GM18507 (cell line): Measurements from ENCODE around the gene RHOJ.
"Not testable (repeated sequence)": the region's sequence is repeated elsewhere in the genome, so short reads cannot be mapped to it uniquely, and the experiment has no call there.

ENCODE experiments used
- DNase-seq: peaks from one replicate; pipeline ENCODE4 v3.0.0; 2011; ENCODE audit warnings: low read depth; ENCODE audit not compliant: insufficient read length; ENCODE audit errors: extremely low spot score
- FAIRE-seq: peaks from 2 replicates; lab custom pipeline; 2011; peaks lifted over from hg19 to GRCh38; lab: Jason Lieb, UNC

The RHOJ gene

DNA sequence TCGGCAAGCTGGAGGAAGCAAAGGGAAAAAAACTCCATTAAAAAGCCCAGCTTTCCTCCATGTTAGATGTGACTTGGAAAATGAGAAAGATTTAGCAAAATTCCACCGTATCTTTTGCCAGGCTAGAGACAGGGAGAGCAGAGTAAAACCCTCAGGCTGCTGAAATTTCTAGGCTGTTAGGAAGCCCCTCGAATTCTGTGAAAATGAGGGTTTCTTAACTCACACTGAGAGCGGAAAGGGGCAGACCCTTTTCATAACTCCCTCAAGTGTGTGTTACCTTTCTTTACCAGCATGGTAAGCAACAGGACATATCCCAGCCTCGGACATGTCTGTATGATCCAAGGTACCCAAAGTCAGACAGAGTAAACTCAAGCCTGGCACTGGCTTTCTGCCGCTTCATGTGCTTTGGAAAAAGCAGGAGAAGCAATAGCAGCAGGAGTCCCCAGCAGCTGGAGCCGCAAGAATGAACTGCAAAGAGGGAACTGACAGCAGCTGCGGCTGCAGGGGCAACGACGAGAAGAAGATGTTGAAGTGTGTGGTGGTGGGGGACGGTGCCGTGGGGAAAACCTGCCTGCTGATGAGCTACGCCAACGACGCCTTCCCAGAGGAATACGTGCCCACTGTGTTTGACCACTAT is at the start of gene RHOJ:
Gene RHOJ (plus strand): TSS at position 37 of the 637 bp plus-strand sequence. CDS start 427 bp downstream, at position 464.
- DNase-seq (no peak), FAIRE-seq (no peak)

DNA sequence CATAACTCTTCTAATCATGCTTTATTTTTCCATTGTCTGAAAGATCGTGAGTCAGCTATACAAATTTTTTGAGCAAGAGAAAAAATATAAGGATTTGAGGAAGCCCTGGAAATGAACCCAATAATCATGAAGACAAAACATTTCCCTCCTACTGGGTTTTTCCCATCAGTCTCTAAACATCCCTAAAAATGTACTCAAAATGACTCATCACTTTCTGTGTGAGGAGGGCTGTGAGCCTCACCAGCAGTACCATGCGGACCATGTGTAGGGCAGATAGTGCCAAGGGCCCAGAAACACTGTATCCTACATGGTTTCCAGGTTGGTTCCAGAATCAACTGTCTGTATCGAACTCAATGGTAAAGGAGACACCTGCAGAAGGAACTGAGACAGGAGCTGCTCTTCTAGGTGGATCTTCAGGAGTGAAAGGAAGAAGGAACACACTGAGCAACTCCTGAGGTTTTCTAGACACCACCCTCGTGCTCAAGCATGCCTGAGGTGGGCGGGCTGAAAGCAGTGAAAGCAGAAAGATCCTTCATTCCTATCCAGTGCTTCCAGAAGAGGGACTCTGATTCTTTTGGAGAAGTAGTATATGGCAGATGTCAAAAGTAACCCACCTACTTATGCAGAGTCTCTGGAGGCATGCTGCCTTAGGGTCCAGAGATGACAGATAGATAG is 48.6 kb upstream of the RHOJ start:
- no peak for DNase-seq
- no peak for FAIRE-seq

DNA sequence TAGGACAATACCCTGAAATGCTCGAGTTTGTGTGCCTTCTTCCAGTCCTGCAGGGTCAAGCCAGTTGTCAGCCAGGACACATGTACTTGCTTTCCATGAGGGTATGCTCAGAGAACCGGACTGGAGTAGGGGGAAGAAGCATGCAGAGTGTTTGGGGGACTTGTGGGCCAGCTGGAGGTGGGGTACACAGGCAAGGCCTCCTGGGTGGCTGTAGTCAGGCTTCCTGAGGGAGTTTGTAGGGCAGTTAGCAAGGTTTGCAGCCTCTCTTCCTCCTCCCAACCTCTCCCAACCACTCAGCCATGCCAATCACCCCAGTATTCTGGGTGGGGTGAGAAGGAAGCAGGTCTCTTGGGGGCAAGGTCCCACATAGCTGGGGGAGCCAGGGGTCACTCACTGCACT is 47.0 kb upstream of the RHOJ start:
- no peak for FAIRE-seq
- no peak for DNase-seq

DNA sequence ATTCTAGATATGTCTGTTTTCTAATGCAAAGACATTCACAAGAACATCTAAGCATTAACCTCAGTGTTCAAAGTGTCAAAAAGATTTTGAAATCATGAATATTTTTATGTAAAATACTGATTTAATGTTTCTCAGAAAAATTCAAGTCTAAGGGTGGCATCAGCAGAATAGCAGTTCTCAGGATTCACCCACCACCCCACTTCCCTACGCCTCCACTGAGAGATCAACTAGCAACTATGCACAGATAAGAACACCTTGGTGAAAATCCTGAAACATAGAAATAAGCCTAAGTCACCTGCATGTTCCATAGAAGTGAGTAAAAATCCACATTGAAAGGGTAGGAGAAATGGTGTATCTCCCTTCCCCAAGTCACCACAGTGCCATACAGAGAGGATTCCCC is 40.9 kb upstream of the RHOJ start:
- DNase-seq, result no peak
- FAIRE-seq, result no peak

DNA sequence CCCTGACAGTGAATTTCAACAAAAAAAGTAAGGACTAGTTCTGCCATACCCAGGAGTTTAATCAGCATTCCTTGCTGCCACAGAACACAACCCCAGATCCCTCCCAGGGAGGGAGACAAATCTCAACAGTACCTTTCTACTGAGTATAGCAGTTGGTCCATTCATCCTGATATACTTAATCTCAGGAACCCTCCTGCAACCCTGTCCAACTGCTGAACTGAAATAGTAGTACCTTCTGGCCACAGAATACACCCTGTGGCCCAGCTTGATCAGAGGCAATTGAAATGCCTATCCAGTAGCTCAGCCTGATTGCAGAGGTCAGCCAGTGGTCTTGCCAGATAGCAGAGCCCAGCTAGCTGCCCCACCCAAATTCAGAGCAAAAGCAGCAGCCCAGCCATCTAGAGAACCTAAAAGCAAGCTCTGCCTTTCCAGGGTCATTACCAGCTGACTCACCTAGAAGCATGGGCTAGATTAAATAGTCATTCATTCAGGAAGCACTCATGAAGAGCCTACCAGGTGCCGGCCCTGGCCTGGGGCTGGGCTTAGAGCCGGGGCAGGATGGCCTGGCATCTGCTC is 40.0 kb upstream of the RHOJ start:
- no peak for FAIRE-seq
- DNase-seq, result no peak

DNA sequence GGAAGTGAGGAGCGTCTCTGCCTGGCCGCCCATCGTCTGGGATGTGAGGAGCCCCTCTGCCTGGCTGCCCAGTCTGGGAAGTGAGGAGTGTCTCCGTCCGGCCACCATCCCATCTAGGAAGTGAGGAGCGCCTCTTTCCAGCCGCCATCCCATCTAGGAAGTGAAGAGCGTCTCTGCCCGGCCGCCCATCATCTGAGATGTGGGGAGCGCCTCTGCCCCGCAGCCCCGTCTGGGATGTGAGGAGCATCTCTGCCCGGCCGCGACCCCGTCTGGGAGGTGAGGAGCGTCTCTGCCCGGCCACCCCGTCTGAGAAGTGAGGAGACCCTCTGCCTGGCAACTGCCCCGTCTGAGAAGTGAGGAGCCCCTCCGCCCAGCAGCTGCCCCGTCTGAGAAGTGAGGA is 39.0 kb upstream of the RHOJ start:
- not testable (repeated sequence) for DNase-seq, FAIRE-seq

DNA sequence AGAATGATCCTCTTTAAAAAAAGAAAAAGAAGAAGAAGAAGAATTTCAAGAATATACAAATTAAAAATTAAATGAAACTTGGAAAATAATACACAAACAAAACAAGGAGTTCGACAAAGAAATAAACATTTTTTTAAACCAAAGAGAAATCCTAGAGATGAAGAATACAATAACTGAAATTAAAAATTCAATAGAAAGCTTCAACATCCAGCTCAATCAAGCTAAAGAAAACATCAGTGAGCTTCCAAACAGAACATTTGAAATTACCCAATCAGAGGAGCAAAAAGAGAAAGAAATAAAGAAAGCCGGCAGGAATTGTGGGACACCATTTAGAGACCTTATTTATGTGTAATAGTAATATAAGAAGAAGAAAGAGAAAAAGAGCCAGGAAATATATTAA is 37.2 kb upstream of the RHOJ start:
- no peak for DNase-seq

DNA sequence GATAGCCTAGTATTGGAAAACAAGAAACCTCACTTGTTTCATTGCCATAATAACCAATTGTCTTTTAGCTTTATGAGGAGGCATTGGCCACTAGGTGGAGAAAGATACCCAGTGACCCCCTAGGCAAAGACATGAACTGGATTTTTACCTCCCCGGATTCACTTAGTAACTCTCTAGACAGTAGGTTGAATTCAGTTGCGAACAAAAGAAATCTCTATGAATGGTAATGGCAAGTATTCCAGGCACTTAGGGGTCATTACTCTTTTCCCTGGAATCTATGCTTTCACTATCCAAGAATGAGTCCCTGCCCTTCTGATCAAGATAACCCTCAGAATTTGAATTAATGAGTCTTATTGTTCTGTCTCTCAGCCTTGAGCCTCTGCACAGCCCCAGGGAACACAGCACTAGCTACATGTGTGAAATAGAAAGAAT is 29.5 kb upstream of the RHOJ start:
- no peak for DNase-seq
- FAIRE-seq, result peak; percentile 35

More for the DNA sequence above, 37.2 kb upstream of the RHOJ start:
- no peak for FAIRE-seq

DNA sequence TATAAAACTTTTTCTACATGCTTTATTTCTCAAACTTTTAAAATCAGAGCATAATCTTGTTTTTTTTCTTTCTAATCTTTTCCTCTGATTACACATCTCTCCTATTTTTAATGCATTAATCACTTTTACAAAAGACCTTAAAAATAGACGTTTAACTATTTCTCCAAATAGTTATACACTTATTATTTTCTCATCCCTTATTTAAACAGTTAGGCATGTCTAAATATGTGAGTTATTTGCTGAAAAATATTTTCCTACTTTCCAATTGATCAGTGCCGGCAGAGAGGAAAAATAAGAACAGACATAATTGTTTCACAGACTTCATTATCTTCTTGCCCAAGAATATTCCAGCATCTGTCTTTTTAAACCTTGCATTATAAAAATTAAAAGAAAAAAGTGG is 28.7 kb upstream of the RHOJ start:
- FAIRE-seq (no peak), DNase-seq (no peak)

DNA sequence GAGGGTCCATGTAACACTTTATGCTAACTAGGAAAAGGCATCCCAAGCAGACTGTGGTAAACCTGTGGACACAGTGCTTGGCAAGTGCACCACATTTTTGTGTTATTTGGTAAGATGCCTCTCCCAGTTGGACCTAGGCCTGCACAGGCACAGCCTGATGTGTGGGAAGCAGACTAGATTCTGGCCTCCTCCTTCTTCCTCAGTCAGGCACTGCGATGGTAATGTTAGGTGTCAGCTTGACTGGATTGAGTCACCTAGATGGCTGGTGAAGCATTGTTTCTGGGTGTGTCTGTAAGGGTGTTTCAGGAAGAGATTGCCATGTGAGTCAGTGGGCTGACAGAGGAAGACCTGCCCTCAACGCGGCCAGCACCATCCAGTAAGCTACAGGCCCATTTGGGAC is 25.3 kb upstream of the RHOJ start:
- DNase-seq (no peak), FAIRE-seq (no peak)

DNA sequence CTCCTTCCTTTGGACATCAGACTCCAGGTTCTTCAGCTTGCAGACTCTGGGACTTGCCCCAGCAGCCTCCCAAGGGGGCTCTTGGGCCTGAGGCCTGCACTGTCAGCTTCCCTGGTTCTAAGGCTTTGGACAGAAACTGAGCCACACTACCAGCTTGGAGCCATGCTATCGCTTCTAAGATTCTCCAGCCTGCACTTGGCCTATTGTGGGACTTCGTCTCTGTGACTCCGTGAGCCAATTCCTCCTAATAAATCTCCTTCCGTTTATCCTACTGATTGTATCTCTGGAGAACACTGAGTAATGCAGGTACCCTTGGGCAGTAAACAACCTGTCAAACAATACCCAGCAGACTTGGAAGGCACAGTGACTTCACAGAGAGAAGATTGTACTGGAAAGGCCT is 24.9 kb upstream of the RHOJ start:
- DNase-seq, result no peak
- FAIRE-seq, result no peak

DNA sequence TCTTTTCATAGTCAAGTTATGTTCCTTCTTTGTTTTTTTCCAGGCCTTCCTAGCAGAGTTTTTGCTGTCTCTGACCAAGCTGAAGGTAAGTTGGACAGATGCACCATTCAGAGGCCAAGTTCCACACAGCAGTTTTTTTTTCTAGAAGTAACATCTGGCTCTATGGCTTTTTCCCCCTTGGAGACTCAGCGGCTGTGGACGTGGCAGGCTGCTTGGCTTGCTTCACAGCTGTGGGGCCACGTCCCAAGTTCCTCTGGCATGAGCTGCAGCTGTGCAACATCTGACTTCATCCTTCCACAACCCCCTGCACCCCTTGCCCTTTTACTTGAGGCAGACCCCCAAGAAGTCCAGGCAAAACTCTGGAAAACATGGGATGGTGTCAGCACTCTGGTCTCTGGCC is 24.2 kb upstream of the RHOJ start:
- DNase-seq (no peak), FAIRE-seq (no peak)

DNA sequence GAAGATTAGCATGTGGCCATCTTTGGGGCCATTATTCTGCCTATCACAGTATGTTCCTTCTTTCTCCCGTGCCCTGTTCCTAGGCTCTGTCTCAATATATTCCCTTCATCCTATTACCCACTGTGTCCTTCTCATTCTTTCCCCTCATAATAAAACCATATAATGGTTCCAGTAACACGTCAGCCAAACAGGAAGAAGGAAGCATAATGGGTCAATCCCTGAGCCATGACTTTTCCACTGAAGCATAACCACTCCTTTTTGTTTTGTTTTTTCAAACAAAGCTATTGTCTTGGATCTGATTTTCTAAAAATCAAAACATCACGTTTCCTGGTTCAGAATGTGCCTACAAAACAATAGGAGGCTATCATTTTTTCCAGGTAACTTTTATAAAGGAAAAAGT is 21.3 kb upstream of the RHOJ start:
- no peak for DNase-seq
- no peak for FAIRE-seq

DNA sequence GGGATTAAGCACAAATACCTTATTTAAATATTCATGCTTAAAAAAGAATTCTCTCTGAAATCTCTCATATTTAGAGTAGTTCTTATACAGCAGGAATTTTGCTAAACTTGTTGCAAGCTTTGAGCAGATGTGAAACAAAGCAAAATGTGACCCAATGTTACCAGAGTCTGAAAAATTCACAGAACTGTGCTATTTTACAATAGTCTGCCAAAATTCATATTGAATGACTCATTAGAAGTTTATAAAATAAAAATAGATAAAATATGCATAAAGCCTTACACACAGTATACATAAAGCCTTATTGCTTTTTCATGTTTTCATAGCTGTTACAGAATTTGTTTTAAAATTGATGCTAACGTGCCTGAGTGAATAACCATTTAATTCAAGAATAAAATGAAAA is 17.8 kb upstream of the RHOJ start:
- FAIRE-seq (no peak), DNase-seq (no peak)

DNA sequence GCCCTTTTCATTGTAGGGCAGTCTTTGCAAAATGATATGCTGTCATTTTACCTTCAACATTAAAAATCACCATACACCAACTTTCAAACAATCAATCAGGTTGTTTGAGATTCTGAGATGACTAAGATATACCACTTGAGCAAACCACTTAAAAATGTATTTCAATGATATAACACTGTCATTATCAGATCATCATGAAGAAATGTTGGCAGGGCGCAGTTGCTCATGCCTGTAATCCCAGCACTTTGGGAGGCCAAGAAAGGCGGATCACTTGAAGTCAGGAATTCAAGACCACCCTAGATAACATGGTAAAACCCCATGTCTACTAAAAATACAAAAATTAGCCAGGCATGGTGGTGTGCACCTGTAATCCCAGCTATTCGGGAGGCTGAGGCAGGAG is 13.0 kb upstream of the RHOJ start:
- FAIRE-seq, result peak; percentile 12
- no peak for DNase-seq

DNA sequence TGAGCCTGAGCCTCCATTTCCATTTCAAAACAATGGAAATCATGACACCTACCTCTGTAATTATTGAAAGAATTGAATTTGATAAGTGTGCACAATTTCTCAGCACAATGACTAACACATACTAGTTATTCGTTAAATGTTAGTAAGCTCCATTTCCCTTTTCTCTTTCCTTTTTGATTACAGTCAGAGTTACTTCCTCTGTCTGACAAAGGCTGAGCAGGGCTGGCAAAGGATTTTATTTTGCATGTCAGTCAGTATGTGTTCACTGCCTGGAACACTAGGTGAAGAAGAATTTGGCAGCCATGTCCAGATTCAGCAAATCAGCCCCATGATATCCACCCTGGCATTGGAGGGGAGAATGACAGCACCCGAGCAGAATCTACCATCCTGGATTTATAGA is 12.2 kb upstream of the RHOJ start:
- FAIRE-seq (no peak), DNase-seq (no peak)

DNA sequence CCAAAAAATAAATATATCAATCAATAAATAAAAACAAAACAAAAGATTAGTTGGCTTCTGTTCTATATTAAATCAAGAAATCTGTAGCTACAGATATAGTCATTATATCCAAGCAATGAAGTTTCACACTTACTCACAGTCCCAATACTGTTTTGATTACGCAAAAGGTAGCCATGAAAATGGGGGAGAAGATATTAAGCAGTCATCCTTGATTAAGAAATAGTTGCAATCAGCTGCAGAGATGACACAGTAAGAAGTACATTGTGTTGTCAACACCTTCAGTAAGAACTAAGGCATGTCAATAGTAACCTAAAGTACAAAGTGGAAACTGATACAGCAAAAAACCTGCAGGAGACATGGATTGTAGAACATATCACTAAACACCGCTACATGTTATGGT is 11.0 kb upstream of the RHOJ start:
- DNase-seq, result no peak
- FAIRE-seq, result no peak

DNA sequence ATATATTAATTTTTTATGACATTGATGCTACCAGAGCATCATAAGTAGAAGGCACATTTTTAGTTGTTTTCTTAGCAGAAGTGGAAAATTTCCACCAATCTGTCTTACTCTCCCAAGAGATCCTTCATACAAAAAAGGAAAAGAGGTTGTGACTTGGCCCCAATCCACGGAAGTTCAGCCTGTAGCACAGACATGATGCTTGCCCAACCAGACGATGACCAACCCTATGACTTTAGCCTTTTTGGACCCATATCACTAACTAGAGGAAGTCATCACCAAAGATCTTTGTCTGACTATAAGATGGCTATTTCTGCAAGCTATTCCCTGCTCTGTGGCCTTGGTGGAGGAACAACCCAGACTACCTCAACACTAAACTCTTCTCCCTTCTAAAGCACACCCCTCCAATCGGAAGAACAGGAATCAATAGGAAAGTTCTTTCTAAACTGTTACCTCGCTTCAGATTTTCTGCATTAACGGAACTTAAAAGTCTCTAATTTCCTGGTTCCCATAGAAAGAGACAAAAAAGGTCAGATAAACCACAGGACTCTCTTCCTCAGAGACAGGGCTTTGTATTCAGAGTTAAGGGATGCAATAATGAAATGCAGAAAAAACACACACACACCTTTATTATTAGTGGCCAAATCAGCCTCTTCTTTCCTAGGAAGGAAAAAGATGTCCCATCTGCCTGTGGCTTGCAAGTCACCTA is 4.1 kb upstream of the RHOJ start:
- no peak for FAIRE-seq

DNA sequence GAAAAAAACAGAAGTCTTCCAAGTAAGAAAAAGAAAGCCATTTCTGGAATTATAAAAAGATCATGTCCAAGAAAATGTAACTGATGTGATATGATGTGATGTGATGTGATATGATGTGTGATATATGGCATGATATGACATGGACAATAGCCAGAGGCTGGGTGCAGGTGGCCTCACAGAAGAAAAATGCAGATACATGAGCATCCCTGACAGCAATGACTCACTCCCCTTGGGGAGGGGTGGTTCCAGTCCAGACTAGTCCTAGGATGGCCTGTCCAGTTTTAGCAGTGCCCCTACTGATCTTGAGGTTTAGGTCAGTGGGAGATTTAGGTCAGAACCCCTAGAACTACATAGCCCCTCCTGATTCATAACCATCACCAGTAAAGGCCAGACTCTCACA is 3.5 kb upstream of the RHOJ start:
- no peak for DNase-seq
- FAIRE-seq, result no peak

More for the DNA sequence above, 4.1 kb upstream of the RHOJ start:
- DNase-seq, result no peak

DNA sequence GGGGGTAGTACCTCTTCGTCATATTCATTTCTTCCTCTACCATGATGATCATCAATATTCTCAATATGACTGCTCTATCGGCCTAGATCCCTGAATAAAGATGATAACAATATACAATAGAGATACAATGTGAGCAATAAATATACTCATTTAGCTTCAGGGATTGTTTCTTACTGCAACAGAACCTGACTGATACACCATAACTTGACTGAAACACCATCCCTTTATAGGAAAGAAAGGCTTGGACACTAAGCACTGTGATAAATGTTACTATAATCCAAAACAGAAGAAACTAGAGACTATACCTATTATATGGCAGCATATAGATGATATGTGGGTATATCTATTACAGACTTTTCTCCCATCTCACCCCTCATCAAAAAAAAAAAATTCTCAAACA is 1.2 kb upstream of the RHOJ start:
- no peak for DNase-seq
- no peak for FAIRE-seq
